UCSD-AML1 (cell line): Measurements from ENCODE around the gene TFAP2B.

Experiments used
- DNase-seq: peaks from one replicate; lab custom pipeline; 2025; ENCODE audit not compliant: unreplicated experiment; lab: John Stamatoyannopoulos, UW

The TFAP2B gene

GRCh38 chr6:50824552-50824951 is 5.9 kb downstream of the TFAP2B start:
- DNase-seq: no peak

- DNase-seq: no peak
These were observed 6.8 kb downstream of the TFAP2B start for GRCh38 chr6:50825375-50826036.

GRCh38 chr6:50826037-50826761 is 7.5 kb downstream of the TFAP2B start:
- DNase-seq: no peak

GRCh38 chr6:50826803-50827202 is 8.1 kb downstream of the TFAP2B start:
- DNase-seq: no peak

GRCh38 chr6:50829049-50829448 is 10.4 kb downstream of the TFAP2B start:
- DNase-seq: no peak

- no peak for DNase-seq
These were observed 11.3 kb downstream of the TFAP2B start for GRCh38 chr6:50829898-50830444.

- no peak for DNase-seq
These were observed 12.5 kb downstream of the TFAP2B start for GRCh38 chr6:50831186-50831585.

- DNase-seq: no peak
These were observed 14.2 kb downstream of the TFAP2B start for GRCh38 chr6:50832912-50833311.

GRCh38 chr6:50834929-50835410 is 16.3 kb downstream of the TFAP2B start:
- DNase-seq: no peak

- DNase-seq: no peak
These were observed 17.6 kb downstream of the TFAP2B start for GRCh38 chr6:50836231-50836630.

GRCh38 chr6:50837589-50838445 is 19.1 kb downstream of the TFAP2B start:
- no peak for DNase-seq

GRCh38 chr6:50840112-50840810 is 21.6 kb downstream of the TFAP2B start:
- DNase-seq: no peak

GRCh38 chr6:50840811-50841192 is 22.1 kb downstream of the TFAP2B start:
- no peak for DNase-seq

- no peak for DNase-seq
These were observed 23.8 kb downstream of the TFAP2B start for GRCh38 chr6:50842446-50842845.

- no peak for DNase-seq
These were observed 24.3 kb downstream of the TFAP2B start for GRCh38 chr6:50842861-50843384.

GRCh38 chr6:50843842-50844241 is 25.2 kb downstream of the TFAP2B start:
- no peak for DNase-seq

GRCh38 chr6:50845499-50846143 is 26.9 kb downstream of the TFAP2B start:
- DNase-seq: no peak

GRCh38 chr6:50846144-50846851 is 27.6 kb downstream of the TFAP2B start:
- DNase-seq: no peak

- DNase-seq: no peak
These were observed 28.1 kb downstream of the TFAP2B start for GRCh38 chr6:50846852-50847155.
